HepG2 (cell line): ENCODE measurements around the gene ONECUT2. TPM values are rescaled to one million over a fixed set of nuclear protein-coding genes. Genes with fewer than 3 reads are reported as not detected.

Source experiments
- ARNTL ChIP-seq: sonication (generic); formaldehyde crosslinking; IDR thresholded peaks from 2 replicates; pipeline ENCODE4 v1.4.0; 2020; ENCODE audit warnings: mild to moderate bottlenecking, missing genetic modification reagents
- ATF2 ChIP-seq: sonication (generic); formaldehyde crosslinking; IDR thresholded peaks from 2 replicates; pipeline ENCODE4 v1.4.0; 2020; ENCODE audit warnings: missing genetic modification reagents
- BRD4 ChIP-seq: sonication (generic); formaldehyde crosslinking; IDR thresholded peaks from 2 replicates; pipeline ENCODE4 v1.4.0; 2020; ENCODE audit warnings: missing genetic modification reagents
- CEBPG ChIP-seq: IDR thresholded peaks from 2 replicates; pipeline ENCODE4 v1.6.1; 2016
- DPF2 ChIP-seq: sonication (generic); formaldehyde crosslinking; IDR thresholded peaks from 2 replicates; pipeline ENCODE4 v1.4.0; 2020; ENCODE audit warnings: mild to moderate bottlenecking, low read depth, missing genetic modification reagents, borderline replicate concordance
- E2F5 ChIP-seq: sonication (generic); formaldehyde crosslinking; conservative IDR thresholded peaks from 2 replicates; pipeline ENCODE4 v1.4.0; 2020; ENCODE audit warnings: missing genetic modification reagents
- ELF3 ChIP-seq: IDR thresholded peaks from 2 replicates; pipeline ENCODE4 v1.6.1; 2016; ENCODE audit warnings: missing genetic modification reagents, missing compliant biosample characterization
- FOXA1 ChIP-seq, 2 experiments: fragments of 450-650 bp in 1 of 2; sonication (generic) in 1 of 2; formaldehyde crosslinking in 1 of 2; IDR thresholded peaks; 2 replicates each; pipeline versions ENCODE4 v1.4.0 to v1.6.1; 2016 to 2020; ENCODE audit warnings: missing genetic modification reagents in 1 of 2
- FOXK1 ChIP-seq: sonication (generic); formaldehyde crosslinking; IDR thresholded peaks from 2 replicates; pipeline ENCODE4 v1.4.0; 2020; ENCODE audit warnings: low read depth, missing genetic modification reagents, borderline replicate concordance
- FOXP1 ChIP-seq, 2 experiments: fragments of 450-650 bp in 1 of 2; IDR thresholded peaks; 2 replicates each; pipeline ENCODE4 v1.6.1; 2017 to 2018; ENCODE audit warnings: antibody characterized with exemption in 1 of 2
- KAT7 ChIP-seq: IDR thresholded peaks from 2 replicates; pipeline ENCODE4 v1.6.1; 2018; ENCODE audit warnings: borderline replicate concordance, missing compliant biosample characterization
- MIER3 ChIP-seq: IDR thresholded peaks from 2 replicates; pipeline ENCODE4 v1.6.1; 2016; ENCODE audit warnings: missing compliant biosample characterization, borderline replicate concordance
- MZF1 ChIP-seq: sonication (generic); formaldehyde crosslinking; IDR thresholded peaks from 2 replicates; pipeline ENCODE4 v1.8.1; 2023; ENCODE audit warnings: mild to moderate bottlenecking, missing genetic modification reagents, borderline replicate concordance
- NCOA2 ChIP-seq: sonication (generic); formaldehyde crosslinking; IDR thresholded peaks from 2 replicates; pipeline ENCODE4 v1.8.0; 2022; ENCODE audit warnings: inconsistent platforms
- PBX2 ChIP-seq: IDR thresholded peaks from 2 replicates; pipeline ENCODE4 v1.6.1; 2016; ENCODE audit warnings: control low read depth
- POGZ ChIP-seq: sonication (generic); formaldehyde crosslinking; IDR thresholded peaks from 2 replicates; pipeline ENCODE4 v1.4.0; 2020; ENCODE audit warnings: mild to moderate bottlenecking, missing genetic modification reagents
- REXO4 ChIP-seq: sonication (generic); formaldehyde crosslinking; IDR thresholded peaks from 2 replicates; pipeline ENCODE4 v1.8.0; 2022; ENCODE audit warnings: missing genetic modification reagents, mild to moderate bottlenecking, borderline replicate concordance
- SKI ChIP-seq: fragments of 450-650 bp; IDR thresholded peaks from one replicate; pipeline ENCODE4 v1.6.1; 2018; ENCODE audit warnings: mild to moderate bottlenecking; ENCODE audit not compliant: partially characterized antibody
- SMAD3 ChIP-seq: sonication (generic); formaldehyde crosslinking; IDR thresholded peaks from 2 replicates; pipeline ENCODE4 v1.4.0; 2020; ENCODE audit warnings: missing genetic modification reagents
- SOX6 ChIP-seq, 2 experiments: fragments of 450-650 bp in 1 of 2; sonication (generic) in 1 of 2; formaldehyde crosslinking in 1 of 2; IDR thresholded peaks; 2 replicates each; pipeline versions ENCODE4 v1.4.0 to v1.6.1; 2017 to 2020; ENCODE audit warnings: antibody characterized with exemption in 1 of 2, mild to moderate bottlenecking in 1 of 2, missing genetic modification reagents in 1 of 2
- STAT6 ChIP-seq: sonication (generic); formaldehyde crosslinking; IDR thresholded peaks from 2 replicates; pipeline ENCODE4 v1.4.0; 2020; ENCODE audit warnings: missing genetic modification reagents, mild to moderate bottlenecking, borderline replicate concordance
- TEF ChIP-seq: sonication (generic); formaldehyde crosslinking; IDR thresholded peaks from 2 replicates; pipeline ENCODE4 v1.5.0; 2020; ENCODE audit warnings: missing genetic modification reagents
- TP53 ChIP-seq: sonication (generic); formaldehyde crosslinking; conservative IDR thresholded peaks from 2 replicates; pipeline ENCODE4 v1.4.0; 2020; ENCODE audit warnings: missing genetic modification reagents
- ZNF30 ChIP-seq: sonication (generic); formaldehyde crosslinking; IDR thresholded peaks from 2 replicates; pipeline ENCODE4 v1.5.0; 2020; ENCODE audit warnings: mild to moderate bottlenecking, missing genetic modification reagents
- ZNF331 ChIP-seq: sonication (generic); formaldehyde crosslinking; IDR thresholded peaks from 2 replicates; pipeline ENCODE4 v1.4.0; 2020; ENCODE audit warnings: missing genetic modification reagents
- polyA plus RNA-seq, 8 experiments: library from polyadenylated mRNA; depleted of rRNA in 3 of 8; stranded (reverse) in 7 of 8; unstranded in 1 of 8; fragments of >200 nt; fragmentation: Illumina TruSeq in 4 of 8; extraction: Trizol in 4 of 8; gene quantifications; 2 replicates each; pipeline versions ENCODE4 v1.2.1 to v1.2.3, GENCODE V29; 2011 to 2016; ENCODE audit warnings: low read depth in 4 of 8, missing spikeins in 1 of 8, mixed read lengths in 1 of 8; ENCODE audit not compliant: insufficient read depth in 1 of 8
- total RNA-seq, 5 experiments: library from RNA; depleted of rRNA; stranded (reverse); fragments of >200 nt; fragmentation: Illumina TruSeq; extraction: Trizol; gene quantifications; 2 replicates each; pipeline ENCODE4 v1.2.3, GENCODE V29; 2016; ENCODE audit warnings: low read depth in 1 of 5

The ONECUT2 gene
- total and polyA plus RNA-seq, 2 of the 13 experiments (the other 11 are each of a cell fraction or from before 2014, with no cell fraction given), result 3.0 to 3.2 TPM

- TF ChIP-seq STAT6 (CRISPR knock-in tag) (no peak), POGZ (CRISPR knock-in tag) (no peak), E2F5 (CRISPR knock-in tag) (no peak), BRD4 (no peak), MIER3 (CRISPR knock-in tag) (peak; percentile 73; the same call in 1 of the 2 replicates), FOXK1 (CRISPR knock-in tag) (0 out of 2 replicates have a peak, but pooled peaks have one; percentile 26), SKI (peak; percentile 31), ATF2 (CRISPR knock-in tag) (0 out of 2 replicates have a peak, but pooled peaks have one; percentile 35), ARNTL (CRISPR knock-in tag) (peak; percentile 60; the same call in 1 of the 2 replicates), CEBPG (peak; percentile 85), MZF1 (CRISPR knock-in tag) (no peak), SMAD3 (CRISPR knock-in tag) (0 out of 2 replicates have a peak, but pooled peaks have one; percentile 52), KAT7 (CRISPR knock-in tag) (no peak), ZNF331 (CRISPR knock-in tag) (peak; percentile 26; the same call in 1 of the 2 replicates), SOX6 (IDR thresholded peaks at IDR 0.05) (no peak), SOX6 (CRISPR knock-in tag; IDR thresholded peaks at IDR 0.05) (peak; percentile 49; the same call in 1 of the 2 replicates), REXO4 (CRISPR knock-in tag) (no peak), NCOA2 (CRISPR knock-in tag) (peak; percentile 84), TEF (CRISPR knock-in tag) (peak; percentile 70; the same call in 1 of the 2 replicates), FOXP1 (IDR thresholded peaks at IDR 0.05) (no peak), FOXP1 (CRISPR knock-in tag; IDR thresholded peaks at IDR 0.05) (peak; percentile 77), PBX2 (CRISPR knock-in tag) (peak; percentile 41; the same call in 1 of the 2 replicates), FOXA1 (IDR thresholded peaks at IDR 0.05) (no peak), FOXA1 (CRISPR knock-in tag; IDR thresholded peaks at IDR 0.05) (peak; percentile 76), ELF3 (peak; percentile 56; the same call in 1 of the 2 replicates), ZNF30 (CRISPR knock-in tag) (no peak), DPF2 (peak; percentile 65; the same call in 1 of the 2 replicates), TP53 (CRISPR knock-in tag) (no peak)
Observed at GRCh38 chr18:57423821-57424220, 11.4 kb upstream of the ONECUT2 start (continued).
